Suprapubic skin (tissue), 4 donors: ENCODE results near the gene FEZ2.

Source experiments
- EP300 ChIP-seq: sonication (generic); formaldehyde crosslinking; IDR thresholded peaks from one replicate; pipeline ENCODE4 v1.6.1; 2017; ENCODE audit warnings: antibody characterized with exemption
- POLR2A ChIP-seq, 2 donors: fragments of 450-650 bp; IDR thresholded peaks; one replicate each; pipeline ENCODE4 v1.6.1; 2017; ENCODE audit warnings: antibody characterized with exemption in 2 of 2, mild to moderate bottlenecking in 2 of 2, moderate library complexity in 2 of 2
- POLR2AphosphoS5 ChIP-seq, 3 donors: sonication (generic); formaldehyde crosslinking; IDR thresholded peaks; one replicate each; pipeline ENCODE4 v1.6.1; 2017; ENCODE audit warnings: antibody characterized with exemption in 3 of 3

- TF ChIP-seq POLR2AphosphoS5 (IDR thresholded peaks at IDR 0.05) (no peak), POLR2A (IDR thresholded peaks at IDR 0.05) (no peak), EP300 (no peak)
Measured at GRCh38 chr2:36526226-36526625, 71.7 kb downstream of the FEZ2 start.
